Prostate gland (tissue), 2 donors: ENCODE results near the gene GUSB.
"Not testable (repeated sequence)": the region's sequence is repeated elsewhere in the genome, so short reads cannot be mapped to it uniquely, and the experiment has no call there.

Source experiments
- CTCF ChIP-seq, 4 experiments: fragments of 200-600 bp in 2 of 4; fragments of 450-650 bp in 2 of 4; sonication (generic) in 2 of 4; IDR thresholded peaks; 1 replicate in 3 of 4; 2 replicates in 1 of 4; pipeline ENCODE4 v1.5.1; 2016 to 2019; ENCODE audit warnings: antibody characterized with exemption in 4 of 4, mild to moderate bottlenecking in 2 of 4, moderate library complexity in 2 of 4
- POLR2A ChIP-seq: fragments of 450-650 bp; IDR thresholded peaks from one replicate; pipeline ENCODE4 v1.6.1; 2016; ENCODE audit warnings: antibody characterized with exemption, mild to moderate bottlenecking
- POLR2AphosphoS5 ChIP-seq: sonication (generic); formaldehyde crosslinking; IDR thresholded peaks from one replicate; pipeline ENCODE4 v1.6.1; 2017; ENCODE audit warnings: antibody characterized with exemption

GRCh38 chr7:66005115-66005671, 23.2 kb upstream of the GUSB start:
- TF ChIP-seq CTCF (IDR thresholded peaks at IDR 0.05); POLR2A; POLR2AphosphoS5: not testable (repeated sequence)
